Measurements from ENCODE around the gene POSTN. TPM values are rescaled to one million over a fixed set of nuclear protein-coding genes. Genes with fewer than 3 reads are reported as not detected.

Gene POSTN
- total RNA-seq, 4 donors from 2014 or later, result 124 to 351 (median 232) TPM

GRCh38 chr13:37641391-37641790 lies 42.8 kb upstream of the POSTN start:
- Histone ChIP-seq H3K27ac (no peak overlapping the region), H3K9me3 (no peaks in the 10 kb centered on the region), H3K27me3 (no peaks in the 10 kb centered on the region), H3K4me3 (no peak overlapping the region), H3K4me1 (no peaks in the 10 kb centered on the region), H3K36me3 (no peaks in the 10 kb centered on the region)
- TF ChIP-seq, protein P1, sequence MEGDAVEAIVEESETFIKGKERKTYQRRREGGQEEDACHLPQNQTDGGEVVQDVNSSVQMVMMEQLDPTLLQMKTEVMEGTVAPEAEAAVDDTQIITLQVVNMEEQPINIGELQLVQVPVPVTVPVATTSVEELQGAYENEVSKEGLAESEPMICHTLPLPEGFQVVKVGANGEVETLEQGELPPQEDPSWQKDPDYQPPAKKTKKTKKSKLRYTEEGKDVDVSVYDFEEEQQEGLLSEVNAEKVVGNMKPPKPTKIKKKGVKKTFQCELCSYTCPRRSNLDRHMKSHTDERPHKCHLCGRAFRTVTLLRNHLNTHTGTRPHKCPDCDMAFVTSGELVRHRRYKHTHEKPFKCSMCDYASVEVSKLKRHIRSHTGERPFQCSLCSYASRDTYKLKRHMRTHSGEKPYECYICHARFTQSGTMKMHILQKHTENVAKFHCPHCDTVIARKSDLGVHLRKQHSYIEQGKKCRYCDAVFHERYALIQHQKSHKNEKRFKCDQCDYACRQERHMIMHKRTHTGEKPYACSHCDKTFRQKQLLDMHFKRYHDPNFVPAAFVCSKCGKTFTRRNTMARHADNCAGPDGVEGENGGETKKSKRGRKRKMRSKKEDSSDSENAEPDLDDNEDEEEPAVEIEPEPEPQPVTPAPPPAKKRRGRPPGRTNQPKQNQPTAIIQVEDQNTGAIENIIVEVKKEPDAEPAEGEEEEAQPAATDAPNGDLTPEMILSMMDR (IDR thresholded peaks at IDR 0.05), result no peak
- no peak for TF ChIP-seq POLR2A (IDR thresholded peaks at IDR 0.05)
- no peak for TF ChIP-seq POLR2AphosphoS5 (IDR thresholded peaks at IDR 0.05)
- no peak for TF ChIP-seq EP300 (IDR thresholded peaks at IDR 0.05)
- no peak for DNase-seq (ENCODE audit: low spot score in 2 of 2)
- 89% methylated on average over 2 of the region's 2 CpGs for WGBS

- Histone ChIP-seq H3K9me3 (no peaks in the 10 kb centered on the region), H3K27ac (no peak overlapping the region), H3K4me3 (no peak overlapping the region), H3K36me3 (no peaks in the 10 kb centered on the region), H3K4me1 (no peaks in the 10 kb centered on the region), H3K27me3 (no peaks in the 10 kb centered on the region)
- no peak for DNase-seq (ENCODE audit: low spot score in 2 of 2)
- TF ChIP-seq POLR2AphosphoS5 (IDR thresholded peaks at IDR 0.05), result no peak
- no peak for TF ChIP-seq EP300 (IDR thresholded peaks at IDR 0.05)
- TF ChIP-seq, protein P1 (IDR thresholded peaks at IDR 0.05), result no peak
- no peak for TF ChIP-seq POLR2A (IDR thresholded peaks at IDR 0.05)
- WGBS, result 25% methylated on average over 2 of the region's 2 CpGs
Measured at GRCh38 chr13:37640499-37640898, 41.9 kb upstream of the POSTN start.

GRCh38 chr13:37636701-37637100 lies 38.1 kb upstream of the POSTN start:
- H3K4me3 ChIP-seq, result no peak overlapping the region
- no peak for DNase-seq (ENCODE audit: low spot score in 2 of 2)
- no peaks in the 10 kb centered on the region for H3K36me3 ChIP-seq
- H3K27me3 ChIP-seq, result no peaks in the 10 kb centered on the region
- 85% methylated on average over 8 of the region's 8 CpGs for WGBS
- no peaks in the 10 kb centered on the region for H3K4me1 ChIP-seq
- TF ChIP-seq, protein P1 (IDR thresholded peaks at IDR 0.05), result no peak
- TF ChIP-seq POLR2A (IDR thresholded peaks at IDR 0.05) (no peak), EP300 (IDR thresholded peaks at IDR 0.05) (no peak), POLR2AphosphoS5 (IDR thresholded peaks at IDR 0.05) (no peak)
- H3K27ac ChIP-seq, result no peak overlapping the region
- H3K9me3 ChIP-seq, result no peaks in the 10 kb centered on the region

DNA sequence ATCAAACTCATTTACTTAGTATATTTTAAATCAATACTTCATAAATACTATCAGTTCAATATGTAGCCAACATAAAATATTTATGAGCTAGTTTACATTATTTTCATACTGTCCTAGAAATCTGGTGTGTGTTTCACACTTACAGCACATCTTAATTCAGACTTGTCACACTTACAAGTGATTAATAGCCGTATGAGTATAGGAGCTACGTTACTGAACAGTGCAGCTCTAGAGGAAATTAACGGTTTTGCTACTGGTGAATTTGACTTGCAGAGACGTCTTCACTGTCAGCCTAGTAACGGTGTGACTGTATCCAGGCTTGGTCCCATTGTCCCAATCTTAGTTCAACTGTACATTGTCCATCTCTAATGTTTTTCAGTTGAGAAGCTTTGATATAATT lies 33.7 kb upstream of the POSTN start:
- no peaks in the 10 kb centered on the region for H3K36me3 ChIP-seq
- no peak for TF ChIP-seq POLR2AphosphoS5 (IDR thresholded peaks at IDR 0.05)
- no peak for TF ChIP-seq EP300 (IDR thresholded peaks at IDR 0.05)
- TF ChIP-seq, protein P1 (IDR thresholded peaks at IDR 0.05), result no peak
- H3K9me3 ChIP-seq, result no peaks in the 10 kb centered on the region
- no peak overlapping the region for H3K4me3 ChIP-seq
- no peaks in the 10 kb centered on the region for H3K4me1 ChIP-seq
- no peak for DNase-seq (ENCODE audit: low spot score in 2 of 2)
- H3K27me3 ChIP-seq, result peaks cover 3% of the 10 kb centered on the region
- WGBS, result 63% methylated on average over 5 of the region's 5 CpGs
- no peak overlapping the region for H3K27ac ChIP-seq

DNA sequence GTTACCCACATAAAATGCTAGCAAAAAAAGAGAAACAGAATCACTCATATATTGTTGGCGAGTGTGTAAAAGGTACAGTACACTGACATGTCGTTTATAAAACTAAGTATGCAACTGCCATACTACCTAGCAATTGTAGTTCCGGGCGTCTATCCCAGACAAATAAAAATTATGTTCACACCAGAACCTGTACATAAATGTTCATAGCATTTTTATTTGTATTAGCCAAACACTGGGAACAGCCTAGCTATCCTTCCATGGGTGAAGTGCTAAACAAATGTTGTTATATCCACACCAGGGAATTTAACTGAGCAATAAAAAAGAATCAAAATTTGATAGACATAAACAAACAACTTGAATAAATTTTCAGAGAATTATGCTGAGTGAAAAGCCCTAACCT lies 28.9 kb upstream of the POSTN start:
- H3K27me3 ChIP-seq, result peaks cover 3% of the 10 kb centered on the region
- H3K9me3 ChIP-seq, result no peaks in the 10 kb centered on the region
- TF ChIP-seq, protein P1 (IDR thresholded peaks at IDR 0.05), result no peak
- TF ChIP-seq POLR2A (IDR thresholded peaks at IDR 0.05) (no peak), EP300 (IDR thresholded peaks at IDR 0.05) (no peak), POLR2AphosphoS5 (IDR thresholded peaks at IDR 0.05) (no peak)
- no peak overlapping the region for H3K4me3 ChIP-seq
- DNase-seq (ENCODE audit: low spot score in 2 of 2), result no peak
- no peaks in the 10 kb centered on the region for H3K4me1 ChIP-seq
- 67% methylated on average over 4 of the region's 4 CpGs for WGBS
- no peak overlapping the region for H3K27ac ChIP-seq
- H3K36me3 ChIP-seq, result no peaks in the 10 kb centered on the region
